ENCODE data around the gene MACC1.

MACC1 gene

DNA sequence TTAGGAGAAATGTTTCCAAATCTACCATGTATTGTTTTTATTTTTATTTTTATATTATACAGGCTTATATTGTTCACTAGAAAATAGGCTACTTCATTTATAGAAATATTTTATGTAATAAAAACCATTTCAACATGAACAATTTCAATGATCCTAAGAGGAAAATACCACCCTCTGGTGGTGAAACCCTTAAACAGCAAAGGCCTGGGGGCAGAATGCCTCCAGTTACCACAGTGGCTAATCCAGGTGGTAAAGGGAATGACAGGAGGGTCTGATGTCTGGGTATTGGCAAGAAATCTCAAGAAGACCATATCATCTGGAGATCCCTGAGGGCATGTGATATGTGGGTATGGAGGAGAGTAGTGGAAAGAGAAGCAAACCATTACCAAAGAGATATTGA is 19.3 kb downstream of the MACC1 start:
- no peak for DNase-seq (ENCODE audit: extremely low read depth, low read depth)
- TF ChIP-seq, protein P1, sequence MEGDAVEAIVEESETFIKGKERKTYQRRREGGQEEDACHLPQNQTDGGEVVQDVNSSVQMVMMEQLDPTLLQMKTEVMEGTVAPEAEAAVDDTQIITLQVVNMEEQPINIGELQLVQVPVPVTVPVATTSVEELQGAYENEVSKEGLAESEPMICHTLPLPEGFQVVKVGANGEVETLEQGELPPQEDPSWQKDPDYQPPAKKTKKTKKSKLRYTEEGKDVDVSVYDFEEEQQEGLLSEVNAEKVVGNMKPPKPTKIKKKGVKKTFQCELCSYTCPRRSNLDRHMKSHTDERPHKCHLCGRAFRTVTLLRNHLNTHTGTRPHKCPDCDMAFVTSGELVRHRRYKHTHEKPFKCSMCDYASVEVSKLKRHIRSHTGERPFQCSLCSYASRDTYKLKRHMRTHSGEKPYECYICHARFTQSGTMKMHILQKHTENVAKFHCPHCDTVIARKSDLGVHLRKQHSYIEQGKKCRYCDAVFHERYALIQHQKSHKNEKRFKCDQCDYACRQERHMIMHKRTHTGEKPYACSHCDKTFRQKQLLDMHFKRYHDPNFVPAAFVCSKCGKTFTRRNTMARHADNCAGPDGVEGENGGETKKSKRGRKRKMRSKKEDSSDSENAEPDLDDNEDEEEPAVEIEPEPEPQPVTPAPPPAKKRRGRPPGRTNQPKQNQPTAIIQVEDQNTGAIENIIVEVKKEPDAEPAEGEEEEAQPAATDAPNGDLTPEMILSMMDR (IDR thresholded peaks at IDR 0.05; ENCODE audit: low read depth, low read length) = no peak; the same call in 1 of the 2 replicates

DNA sequence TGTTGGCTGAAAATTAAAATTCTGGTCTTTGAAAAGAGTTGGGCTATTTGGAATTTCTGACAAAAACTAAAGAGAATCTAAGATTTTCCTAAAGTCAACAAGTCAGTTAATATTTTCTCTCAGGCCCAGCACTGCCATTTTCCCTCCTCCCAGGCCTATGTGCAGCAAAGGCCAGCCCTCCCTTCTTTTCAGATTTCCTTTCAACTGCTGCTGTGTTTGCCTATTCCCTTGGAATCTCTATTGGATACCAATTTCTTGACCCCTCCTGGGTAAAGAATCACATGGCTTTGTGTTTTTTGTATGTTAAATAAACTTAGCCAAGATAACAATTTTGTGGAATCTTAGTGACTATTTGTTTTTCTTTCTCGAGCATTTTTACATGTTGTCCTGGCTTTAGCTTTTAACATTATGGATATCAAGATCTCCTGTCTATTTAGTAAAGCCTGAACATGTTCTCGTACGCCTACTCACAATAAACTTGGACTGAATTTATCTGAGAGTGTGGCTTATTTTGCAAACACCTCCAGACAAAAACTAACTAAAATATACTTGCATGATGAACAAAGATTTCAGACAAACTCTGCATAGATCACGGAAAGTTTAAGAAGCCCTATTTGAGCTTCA is 19.9 kb downstream of the MACC1 start:
- DNase-seq (ENCODE audit: extremely low read depth, low read depth) = no peak
- TF ChIP-seq, protein P1 (IDR thresholded peaks at IDR 0.05; ENCODE audit: low read depth, low read length) = no peak

DNA sequence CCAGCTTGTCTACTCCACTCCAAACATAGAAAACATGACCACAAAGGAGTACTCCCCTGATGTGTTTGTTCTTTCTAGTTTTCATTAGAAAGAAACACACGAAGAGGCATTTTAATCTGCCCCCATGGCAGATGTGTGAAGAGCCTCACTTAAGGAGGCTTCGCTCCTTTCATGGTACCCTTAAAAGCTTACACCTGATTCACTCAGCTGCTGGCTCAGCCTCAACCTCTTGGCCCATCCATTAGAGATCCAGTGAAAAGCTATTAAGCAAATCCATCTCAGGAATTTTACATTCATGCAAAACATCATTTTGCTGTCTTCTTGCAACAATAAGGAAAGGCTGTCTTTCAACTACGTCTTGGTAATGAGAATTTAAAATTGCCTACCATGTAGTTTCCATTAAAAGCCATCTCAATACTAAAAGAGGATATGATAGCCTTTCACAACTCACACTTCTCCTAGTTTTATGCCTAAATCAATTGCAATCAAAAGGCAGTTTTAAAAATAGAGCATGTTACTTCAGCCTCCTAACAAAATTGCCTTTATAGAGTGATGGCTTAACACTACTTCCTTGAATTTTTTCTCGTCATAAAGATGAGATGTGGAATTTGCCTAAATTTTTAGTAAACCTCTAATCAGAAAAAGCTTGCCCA is 22.7 kb downstream of the MACC1 start:
- TF ChIP-seq, protein P1 (IDR thresholded peaks at IDR 0.05; ENCODE audit: low read depth, low read length) = no peak

DNA sequence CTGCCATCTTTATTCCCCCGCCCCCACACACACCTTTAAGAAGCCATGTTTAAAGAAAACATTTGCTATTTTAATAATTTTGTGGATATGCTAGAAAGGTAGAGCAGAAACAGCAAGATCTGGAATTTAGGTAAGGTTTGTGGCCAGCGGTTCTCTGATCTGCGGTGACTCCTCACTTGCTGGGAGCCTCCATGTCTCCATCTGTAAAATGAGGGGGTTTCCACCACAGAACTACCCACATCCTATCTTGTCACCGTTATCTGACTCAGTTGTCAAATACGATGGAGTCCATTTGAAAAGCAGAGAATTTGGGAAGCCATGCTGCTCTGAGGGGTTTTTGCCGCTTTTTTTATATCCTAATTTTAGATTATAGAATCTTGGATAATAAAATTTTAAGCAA is 23.3 kb downstream of the MACC1 start:
- DNase-seq (ENCODE audit: extremely low read depth, low read depth) = no peak
- TF ChIP-seq, protein P1 (IDR thresholded peaks at IDR 0.05; ENCODE audit: low read depth, low read length) = no peak

More for the DNA sequence above, 22.7 kb downstream of the MACC1 start:
- no peak for DNase-seq (ENCODE audit: extremely low read depth, low read depth)

DNA sequence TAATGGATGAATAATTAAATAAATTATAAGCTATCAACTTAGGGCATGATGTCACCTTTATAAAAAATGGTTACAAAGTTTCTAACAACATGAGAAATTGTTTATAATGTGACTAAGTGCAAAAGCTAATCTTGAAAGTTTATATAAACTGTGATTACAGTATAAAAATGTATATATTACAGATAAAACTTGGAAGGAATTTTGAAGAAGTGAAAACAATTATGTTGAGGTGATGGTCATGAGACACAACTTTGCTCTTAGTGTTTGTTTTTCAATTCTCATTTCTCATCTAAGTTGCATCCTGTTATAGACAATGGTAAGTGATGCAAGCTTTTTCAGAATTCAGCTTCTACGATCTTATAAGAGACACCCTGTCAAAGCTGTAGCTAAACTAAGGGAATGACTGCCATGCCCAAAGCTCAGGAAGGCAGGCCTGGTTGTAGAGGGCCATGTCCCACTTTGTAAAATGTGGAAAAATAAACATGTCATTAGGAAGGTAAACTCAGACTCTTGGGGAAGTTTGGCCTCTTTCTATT is 23.9 kb downstream of the MACC1 start:
- TF ChIP-seq, protein P1 (IDR thresholded peaks at IDR 0.05; ENCODE audit: low read depth, low read length) = no peak
- DNase-seq (ENCODE audit: extremely low read depth, low read depth) = no peak

DNA sequence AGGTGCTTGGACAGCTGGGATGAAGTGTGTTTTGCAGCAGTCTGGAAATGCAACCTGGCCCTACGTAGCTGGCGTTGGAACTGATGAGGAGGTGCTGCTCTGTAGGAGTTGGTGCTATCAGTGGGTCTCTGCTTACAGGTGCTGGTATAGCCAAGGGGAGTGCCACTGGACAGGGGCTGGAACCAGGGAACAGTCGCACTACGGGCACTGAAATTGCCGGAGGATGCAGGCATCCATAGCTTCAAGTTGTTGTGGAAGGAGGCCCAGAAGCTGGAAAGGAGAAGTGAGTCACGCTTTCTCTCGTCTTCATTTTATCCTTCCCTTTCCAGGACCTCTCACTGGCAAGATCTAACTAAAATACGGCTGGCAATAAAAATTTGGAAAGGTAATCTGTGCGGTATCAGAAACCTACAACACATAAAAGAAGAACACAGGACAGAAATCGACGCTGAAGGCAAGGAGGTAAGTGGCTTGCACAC is 25.8 kb downstream of the MACC1 start:
- TF ChIP-seq, protein P1 (IDR thresholded peaks at IDR 0.05; ENCODE audit: low read depth, low read length) = no peak
- DNase-seq (ENCODE audit: extremely low read depth, low read depth) = no peak
